C4-2B (cell line): ENCODE measurements around the gene SHISA2.

Experiments used
- ZFX ChIP-seq: fragments of 450-650 bp; IDR thresholded peaks from 2 replicates; pipeline ENCODE4 v1.6.1; 2017
- TF ChIP-seq, protein P1 (sequence below): fragments of 450-650 bp; conservative IDR thresholded peaks from 2 replicates; pipeline ENCODE4 v1.5.1; 2017; ENCODE audit warnings: mild to moderate bottlenecking

DNA sequence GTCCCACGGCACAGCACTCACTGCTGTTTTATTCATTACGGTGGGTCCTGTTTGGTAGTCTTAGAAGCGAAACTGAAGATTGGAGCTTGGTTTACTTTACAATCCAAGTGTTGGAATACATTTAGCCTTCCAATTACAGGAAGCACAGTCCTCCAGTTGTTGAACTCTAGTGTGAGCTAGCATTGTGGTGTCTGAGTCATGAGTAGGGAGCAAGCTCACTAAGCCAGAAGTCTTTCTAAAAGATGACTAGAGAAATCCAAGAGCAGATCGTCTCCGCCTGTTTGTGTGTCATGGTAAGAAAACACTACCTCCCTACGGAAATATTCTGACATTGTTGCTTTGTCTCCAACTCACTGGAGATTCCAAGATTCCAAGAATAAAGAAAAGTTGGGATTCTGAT lies 10.1 kb upstream of the SHISA2 start:
- TF ChIP-seq, protein P1, sequence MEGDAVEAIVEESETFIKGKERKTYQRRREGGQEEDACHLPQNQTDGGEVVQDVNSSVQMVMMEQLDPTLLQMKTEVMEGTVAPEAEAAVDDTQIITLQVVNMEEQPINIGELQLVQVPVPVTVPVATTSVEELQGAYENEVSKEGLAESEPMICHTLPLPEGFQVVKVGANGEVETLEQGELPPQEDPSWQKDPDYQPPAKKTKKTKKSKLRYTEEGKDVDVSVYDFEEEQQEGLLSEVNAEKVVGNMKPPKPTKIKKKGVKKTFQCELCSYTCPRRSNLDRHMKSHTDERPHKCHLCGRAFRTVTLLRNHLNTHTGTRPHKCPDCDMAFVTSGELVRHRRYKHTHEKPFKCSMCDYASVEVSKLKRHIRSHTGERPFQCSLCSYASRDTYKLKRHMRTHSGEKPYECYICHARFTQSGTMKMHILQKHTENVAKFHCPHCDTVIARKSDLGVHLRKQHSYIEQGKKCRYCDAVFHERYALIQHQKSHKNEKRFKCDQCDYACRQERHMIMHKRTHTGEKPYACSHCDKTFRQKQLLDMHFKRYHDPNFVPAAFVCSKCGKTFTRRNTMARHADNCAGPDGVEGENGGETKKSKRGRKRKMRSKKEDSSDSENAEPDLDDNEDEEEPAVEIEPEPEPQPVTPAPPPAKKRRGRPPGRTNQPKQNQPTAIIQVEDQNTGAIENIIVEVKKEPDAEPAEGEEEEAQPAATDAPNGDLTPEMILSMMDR: no peak
- TF ChIP-seq ZFX: no peak
